OCI-M2 (cell line): Measurements from ENCODE around the gene SS18L1.

Experiments used
- DNase-seq: peaks from one replicate; lab custom pipeline; 2025; ENCODE audit not compliant: unreplicated experiment; lab: John Stamatoyannopoulos, UW

The SS18L1 gene

DNA sequence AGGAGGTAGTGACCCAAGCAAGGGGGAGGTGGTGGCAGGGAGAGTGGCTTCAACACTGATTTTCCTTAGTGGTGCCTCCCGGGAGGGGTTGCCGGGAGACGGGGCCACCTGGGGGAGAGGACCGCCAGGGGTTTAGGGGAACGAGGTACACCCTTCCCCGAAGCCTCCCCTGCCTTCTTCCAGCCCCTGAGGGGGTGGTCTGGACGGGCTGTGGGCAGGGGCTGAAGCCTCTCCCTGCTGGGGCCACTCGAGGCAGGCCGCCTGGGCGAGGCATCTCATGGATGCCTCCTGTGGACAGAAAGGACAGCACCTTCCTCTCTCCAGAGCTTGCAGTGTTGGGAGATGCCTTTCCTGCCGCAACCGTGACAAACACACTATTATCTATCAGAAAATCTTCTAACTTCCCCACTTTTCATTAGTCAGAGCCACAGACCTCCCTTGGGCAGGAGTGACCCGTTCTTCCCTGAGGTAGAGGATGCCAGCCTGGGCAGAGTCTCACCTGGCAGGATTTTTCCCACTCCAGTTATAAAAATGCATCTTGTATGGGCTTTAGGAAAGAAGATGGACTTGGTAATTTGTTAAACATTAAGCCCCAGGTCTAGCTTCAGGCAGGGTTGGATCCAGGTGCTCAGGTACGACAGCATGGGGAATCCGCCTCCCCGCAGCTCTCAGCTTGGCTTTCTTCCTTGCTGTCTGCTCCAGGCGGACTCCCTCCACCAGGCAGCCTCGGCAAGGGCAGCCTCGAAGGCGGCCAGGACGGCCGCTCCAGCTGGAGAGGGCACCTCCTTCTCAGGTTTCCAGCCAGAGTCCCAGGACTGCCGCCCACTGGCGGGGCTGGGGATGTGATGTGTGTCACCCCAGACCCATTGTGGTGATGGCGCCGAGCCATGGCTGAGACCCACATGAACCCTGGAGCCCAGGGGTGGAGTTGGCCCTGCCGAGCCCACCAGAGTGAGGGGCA, 65.5 kb downstream of the SS18L1 start:
- no peak for DNase-seq

DNA sequence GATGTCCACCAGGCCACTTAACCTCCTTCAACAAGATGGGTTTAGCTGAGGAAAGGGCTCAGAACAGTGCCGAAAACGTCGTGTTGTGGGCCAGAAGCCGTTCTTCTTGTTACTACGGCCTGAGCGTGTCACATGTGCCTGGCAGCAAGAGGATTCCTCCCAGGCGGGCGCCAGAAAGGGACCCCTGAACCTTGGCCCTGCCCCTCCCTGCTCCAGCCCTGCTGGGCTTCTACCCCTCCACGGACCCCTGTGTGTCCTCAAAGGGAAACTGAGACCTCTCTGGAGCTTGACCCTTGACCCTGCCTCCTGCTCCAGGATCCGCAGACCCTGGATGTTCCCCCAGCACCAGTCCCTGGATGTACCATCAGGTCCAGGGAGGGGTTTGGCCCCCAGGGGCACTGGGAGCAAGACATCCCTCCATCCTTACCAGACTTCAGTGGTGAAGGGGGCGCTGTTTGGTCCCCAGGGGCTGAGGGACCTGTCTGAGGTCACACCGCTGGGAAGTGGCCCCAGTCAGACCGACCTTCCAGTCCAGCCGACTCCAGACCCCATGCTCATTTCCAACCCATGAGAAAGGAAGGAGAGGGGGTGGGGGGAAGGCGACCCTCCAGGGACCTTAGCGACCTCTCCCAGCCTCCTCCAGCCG, 66.4 kb downstream of the SS18L1 start:
- DNase-seq, result no peak

GRCh38 chr20:62210496-62210855, 66.9 kb downstream of the SS18L1 start:
- DNase-seq, result no peak

DNA sequence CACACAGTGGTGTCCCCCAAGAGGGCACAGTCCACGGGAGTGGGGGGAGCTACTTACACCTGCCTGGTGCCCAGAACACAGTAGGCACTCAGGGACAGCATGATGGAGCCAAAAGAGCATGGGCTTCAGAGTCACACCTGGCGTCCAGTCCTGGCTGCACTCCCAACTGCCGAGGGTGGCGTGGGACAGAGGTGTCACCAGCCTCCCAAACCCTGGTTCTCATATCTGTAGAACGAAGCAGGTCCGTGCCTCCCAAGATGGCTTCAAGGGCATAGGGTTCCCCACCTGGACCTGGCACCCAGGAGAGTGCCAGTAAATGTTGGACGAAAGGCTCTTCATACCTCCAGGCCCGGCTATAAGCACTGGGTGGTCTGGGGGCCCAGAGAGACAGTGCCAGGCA, 67.6 kb downstream of the SS18L1 start:
- DNase-seq, result no peak

DNA sequence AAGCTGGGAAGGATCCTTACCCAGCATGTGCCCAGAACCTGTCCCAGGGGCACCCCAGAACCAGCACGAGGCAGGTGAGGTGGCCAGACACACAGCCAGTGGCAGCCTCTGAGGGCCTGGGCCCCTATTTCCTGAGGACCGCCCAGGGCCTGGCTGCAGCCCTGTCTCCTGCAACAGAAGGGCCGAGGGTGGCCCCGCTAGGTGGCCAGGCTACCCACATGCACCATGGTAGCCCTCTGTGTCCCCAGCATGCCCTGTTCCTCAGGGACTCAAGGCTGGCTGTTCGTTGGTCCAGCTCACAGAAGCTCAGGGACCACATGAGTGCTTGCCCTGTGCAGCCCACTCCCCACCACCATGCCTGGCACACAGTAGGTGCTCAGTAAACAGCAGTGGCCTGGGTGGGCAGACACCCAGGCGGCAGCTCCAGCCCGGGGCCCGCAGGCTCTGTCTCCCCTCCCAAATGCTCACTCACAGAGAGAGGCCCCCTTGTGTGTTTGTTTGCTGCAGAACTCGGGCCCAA, 68.3 kb downstream of the SS18L1 start:
- no peak for DNase-seq

- DNase-seq, result no peak
Observed at GRCh38 chr20:62212299-62212698, 68.7 kb downstream of the SS18L1 start.

DNA sequence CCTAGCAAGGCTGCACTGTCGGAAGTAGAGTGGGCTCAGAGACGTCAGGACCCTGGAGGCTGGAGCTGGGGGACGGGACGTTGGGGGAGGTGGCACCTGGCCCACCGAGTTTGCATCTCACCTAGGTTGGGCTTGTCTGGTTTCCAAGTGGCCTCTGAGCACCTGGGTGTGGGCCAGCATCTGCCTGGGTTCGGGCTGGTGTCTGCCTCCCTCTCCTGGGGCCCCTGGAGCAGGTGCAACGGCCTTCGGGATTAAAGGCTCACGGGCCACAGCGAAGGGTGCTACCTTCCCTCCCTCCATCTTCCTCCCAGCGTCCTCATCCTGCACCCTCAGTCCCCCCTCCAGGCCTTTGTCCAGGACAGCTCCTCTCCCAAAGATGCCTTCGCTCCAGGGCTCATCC, 70.5 kb downstream of the SS18L1 start:
- no peak for DNase-seq

DNA sequence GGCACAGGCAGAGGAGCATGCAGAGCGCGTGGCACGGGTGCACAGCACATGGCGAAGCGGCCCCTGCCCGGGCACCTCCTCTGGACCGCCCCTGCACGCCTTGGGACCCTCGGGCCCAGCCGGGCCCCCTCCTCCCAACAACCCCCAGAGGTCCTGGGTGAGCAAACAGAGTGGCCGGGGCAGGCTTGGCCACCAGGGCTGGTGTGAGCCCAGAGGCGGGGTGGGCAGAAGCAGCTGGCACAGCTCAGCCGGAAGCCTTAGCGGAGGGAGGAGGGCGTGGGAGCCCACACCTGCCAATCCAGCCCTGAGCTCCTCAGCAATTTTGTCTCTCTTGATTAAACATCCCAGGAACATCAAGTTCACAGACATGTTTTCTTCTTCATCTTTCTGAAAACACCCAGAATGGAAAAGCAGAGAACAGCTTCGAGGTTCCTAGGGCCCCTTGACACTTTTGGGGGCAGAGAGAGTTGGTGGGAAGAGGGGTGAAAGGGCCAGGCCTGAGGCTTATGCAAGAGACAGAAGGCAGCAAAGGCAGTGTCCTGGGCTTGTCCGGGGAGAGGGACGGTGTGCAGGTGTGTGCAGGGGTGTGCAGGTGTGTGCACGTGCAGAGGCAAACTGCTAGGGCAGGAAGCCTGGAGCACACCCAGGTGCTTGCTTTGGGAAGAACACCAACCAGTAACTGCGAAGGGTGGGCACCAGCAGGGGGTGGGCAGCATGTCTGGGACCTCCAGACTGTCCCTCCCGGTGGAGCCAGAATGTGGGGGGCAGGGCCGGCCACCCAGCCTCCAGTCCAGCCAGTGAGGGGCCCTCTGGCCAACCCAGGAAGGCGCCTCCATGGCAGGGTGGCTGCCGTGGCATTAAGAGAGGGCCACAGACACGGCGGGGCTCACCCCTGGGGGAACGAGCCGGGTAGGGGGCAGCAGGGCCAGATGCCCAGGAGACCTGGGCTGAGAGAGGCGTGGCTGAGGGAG, 71.7 kb downstream of the SS18L1 start:
- no peak for DNase-seq

- no peak for DNase-seq
Observed at GRCh38 chr20:62215991-62216635, 72.5 kb downstream of the SS18L1 start.

- DNase-seq, result no peak
Observed at GRCh38 chr20:62216636-62217566, 73.3 kb downstream of the SS18L1 start.

DNA sequence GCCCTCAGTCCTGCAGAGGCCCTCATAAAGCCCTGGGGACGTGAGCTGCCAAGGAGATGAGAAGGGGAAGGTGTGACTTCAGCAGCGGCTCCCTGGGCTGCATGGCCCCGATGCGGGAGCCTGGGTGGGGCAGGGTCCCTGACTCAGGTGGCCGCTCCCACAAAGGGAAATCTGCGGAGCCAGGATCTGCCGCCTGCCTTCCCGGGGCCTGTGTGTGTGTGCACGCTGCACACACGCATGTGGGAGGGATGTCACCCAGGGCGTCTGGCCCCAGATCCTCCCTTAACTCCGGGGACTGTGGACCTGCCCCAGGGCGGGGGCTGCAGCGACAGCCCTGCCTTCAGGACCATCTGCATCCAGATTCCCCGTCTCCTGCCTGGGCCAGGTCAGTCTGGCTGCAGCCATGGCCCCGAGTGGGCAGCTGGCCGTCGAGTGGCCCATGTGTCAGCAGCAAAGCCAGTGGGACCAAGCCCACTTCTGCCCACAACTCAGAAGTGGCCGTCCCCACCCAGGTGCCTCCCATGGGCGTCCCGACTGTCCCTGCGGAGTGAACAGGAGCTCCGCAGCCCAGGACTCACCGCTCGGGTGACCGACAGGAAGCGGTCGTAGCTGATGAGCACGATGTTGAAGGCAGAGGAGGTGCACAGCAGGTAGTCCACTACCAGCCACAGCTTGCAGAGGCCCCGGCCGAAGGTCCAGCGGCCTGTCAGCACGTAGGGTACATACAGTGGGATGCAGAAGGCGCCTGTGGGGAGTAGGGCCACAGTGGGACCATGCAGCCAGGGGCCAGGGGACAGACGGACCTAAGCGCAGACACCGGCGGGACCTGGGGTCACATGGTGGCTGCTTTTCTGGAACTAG, 74.6 kb downstream of the SS18L1 start:
- DNase-seq, result no peak

DNA sequence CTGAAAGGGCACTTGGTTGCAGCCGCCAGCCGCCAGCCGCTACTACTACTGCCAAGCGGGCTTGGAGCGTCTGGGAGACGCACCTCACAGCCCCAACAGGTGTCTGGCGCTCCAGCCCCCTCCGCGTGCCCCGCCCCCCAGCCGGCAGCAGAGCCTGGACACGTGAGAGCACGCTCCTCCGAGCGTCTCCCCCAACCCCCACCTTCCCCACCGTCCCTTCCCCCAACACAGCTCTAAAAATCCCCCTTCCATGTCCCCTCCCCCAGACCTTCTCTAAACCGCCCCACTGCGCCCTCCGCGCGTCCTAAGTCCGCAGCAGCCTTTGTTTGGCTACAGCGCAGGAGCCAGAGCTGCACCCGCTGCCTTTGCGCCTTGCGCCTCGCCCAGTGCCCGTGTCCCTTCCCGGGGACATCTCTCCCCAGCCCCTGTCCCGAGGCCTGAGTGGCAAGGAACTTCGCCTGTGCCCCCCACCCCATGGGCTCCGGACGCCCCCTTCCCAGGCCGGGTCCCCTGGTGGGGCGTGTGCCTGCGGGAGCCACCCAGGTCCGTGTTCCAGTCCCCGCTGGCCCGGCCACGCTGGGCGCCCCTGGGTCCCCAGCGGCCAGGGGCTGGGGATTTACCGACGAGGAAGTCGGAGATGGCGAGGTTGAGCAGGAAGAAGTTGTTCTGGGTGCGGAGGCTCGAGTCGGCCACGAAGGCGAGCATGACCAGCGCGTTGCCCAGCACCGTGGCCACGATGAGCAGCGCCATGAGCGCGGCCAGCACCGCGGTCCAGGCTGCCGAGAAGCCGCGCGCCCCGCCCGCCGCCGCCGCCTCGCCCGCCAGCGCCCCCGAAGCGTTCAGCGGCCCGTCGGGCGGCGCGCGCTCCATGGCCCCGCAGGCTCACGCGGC, 75.8 kb downstream of the SS18L1 start:
- no peak for DNase-seq

DNA sequence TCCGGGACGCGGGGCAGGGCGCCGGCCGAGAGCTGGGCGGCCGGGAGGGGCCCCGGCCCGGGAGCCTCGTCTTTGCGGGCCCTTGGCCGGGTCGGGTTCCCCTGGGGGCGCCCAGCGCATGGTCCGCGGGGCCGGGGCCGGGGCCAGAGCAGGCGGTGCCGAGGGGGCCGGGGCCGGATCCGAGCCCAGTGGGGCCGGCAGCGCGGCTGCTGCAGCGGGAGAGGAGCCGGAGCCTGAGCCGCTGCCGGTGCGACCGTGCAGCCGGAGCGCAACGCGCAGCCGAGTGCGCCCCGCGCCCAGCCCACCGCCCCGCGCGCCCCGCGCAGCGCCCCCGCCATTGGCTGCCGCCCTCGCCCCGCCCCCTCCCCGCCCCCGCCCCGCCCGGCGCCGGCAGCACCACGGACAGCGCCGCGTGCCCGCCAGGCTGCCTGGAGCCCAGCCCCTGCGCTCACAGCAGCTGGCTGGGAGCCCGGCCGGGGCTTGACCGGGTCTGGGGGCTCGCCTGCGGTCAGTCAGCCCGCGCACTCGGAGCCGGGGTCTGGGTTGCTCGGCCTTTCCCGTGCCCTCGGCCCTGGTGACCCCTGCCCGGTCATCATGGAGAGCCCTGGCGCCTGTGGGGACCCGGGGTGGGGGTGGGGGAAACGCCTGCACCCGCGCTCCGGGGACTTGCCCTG, 76.6 kb downstream of the SS18L1 start, which contains the start of gene HRH3:
Gene HRH3 (minus strand): TSS at position 287 of the 674 bp plus-strand sequence. CDS start 308 bp downstream, outside the sequence.
- no peak for DNase-seq

GRCh38 chr20:62220666-62221568, 77.3 kb downstream of the SS18L1 start:
- no peak for DNase-seq

- DNase-seq, result no peak
Observed at GRCh38 chr20:62222266-62222850, 78.8 kb downstream of the SS18L1 start.
